Tibial artery (tissue), 4 donors: ENCODE results near the gene TRPC3.

Source experiments
- DNase-seq, 2 donors: peaks; one replicate each; pipeline ENCODE4 v3.0.0-alpha.2; 2019
- H3K27ac ChIP-seq, 2 donors: fragments of 200-600 bp; sonication (generic) in 1 of 2; 1 replicate in 1 of 2; 2 replicates in 1 of 2; pipeline ENCODE4 v1.5.1; 2018 to 2019; ENCODE audit warnings: mild to moderate bottlenecking in 1 of 2
- H3K27me3 ChIP-seq, 2 donors: fragments of 200-600 bp; sonication (generic) in 1 of 2; one replicate each; pipeline versions ENCODE4 v1.5.1 to v1.6.0; 2016 to 2019
- H3K36me3 ChIP-seq, 3 donors: fragments of 200-600 bp; sonication (generic) in 2 of 3; one replicate each; pipeline ENCODE4 v1.5.1; 2016 to 2019; ENCODE audit warnings: mild to moderate bottlenecking in 2 of 3
- H3K4me1 ChIP-seq, 4 donors: fragments of 200-600 bp; sonication (generic) in 2 of 4; 1 replicate in 3 of 4; 2 replicates in 1 of 4; pipeline ENCODE4 v1.5.1; 2016 to 2019
- H3K4me3 ChIP-seq, 2 donors: fragments of 200-600 bp; sonication (generic) in 1 of 2; 1 replicate in 1 of 2; 2 replicates in 1 of 2; pipeline ENCODE4 v1.5.1; 2018 to 2019; ENCODE audit warnings: mild to moderate bottlenecking in 2 of 2
- H3K9me3 ChIP-seq, 3 donors: fragments of 200-600 bp; sonication (generic) in 1 of 3; one replicate each; pipeline ENCODE4 v1.5.1; 2016 to 2019
- intact Hi-C: fragments of 100-400 bp; cut with DNase I; formaldehyde crosslinking; loops from one replicate; pipeline ENCODE4 v1.15.0; 2023; ENCODE audit warnings: low total_unique reads
- TF ChIP-seq, protein P1 (sequence below), 2 experiments: fragments of 200-600 bp in 1 of 2; fragments of 450-650 bp in 1 of 2; IDR thresholded peaks; one replicate each; pipeline ENCODE4 v1.5.1; 2017 to 2019; ENCODE audit warnings: antibody characterized with exemption in 2 of 2, mild to moderate bottlenecking in 1 of 2, moderate library complexity in 1 of 2

Gene TRPC3

DNA sequence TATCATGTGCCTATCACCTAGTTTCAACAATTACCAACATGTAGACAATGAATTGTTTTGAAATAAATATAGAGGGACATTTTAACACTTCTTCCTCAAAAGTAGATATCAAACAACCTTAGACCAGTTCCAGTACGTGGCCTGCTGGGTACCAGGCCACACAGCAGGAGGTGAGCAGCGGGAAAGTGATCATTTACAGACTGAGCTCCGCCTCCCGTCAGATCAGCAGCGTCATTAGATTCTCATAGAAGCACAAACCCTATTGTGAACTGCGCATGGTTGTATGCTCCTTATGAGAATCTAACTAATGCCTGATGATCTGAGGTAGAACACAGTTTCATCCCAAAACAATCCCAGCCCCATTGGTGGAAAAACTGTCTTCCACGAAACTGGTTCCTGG lies 88.1 kb downstream of the TRPC3 start:
- intact Hi-C loops = no loop called here
- TF ChIP-seq, protein P1, sequence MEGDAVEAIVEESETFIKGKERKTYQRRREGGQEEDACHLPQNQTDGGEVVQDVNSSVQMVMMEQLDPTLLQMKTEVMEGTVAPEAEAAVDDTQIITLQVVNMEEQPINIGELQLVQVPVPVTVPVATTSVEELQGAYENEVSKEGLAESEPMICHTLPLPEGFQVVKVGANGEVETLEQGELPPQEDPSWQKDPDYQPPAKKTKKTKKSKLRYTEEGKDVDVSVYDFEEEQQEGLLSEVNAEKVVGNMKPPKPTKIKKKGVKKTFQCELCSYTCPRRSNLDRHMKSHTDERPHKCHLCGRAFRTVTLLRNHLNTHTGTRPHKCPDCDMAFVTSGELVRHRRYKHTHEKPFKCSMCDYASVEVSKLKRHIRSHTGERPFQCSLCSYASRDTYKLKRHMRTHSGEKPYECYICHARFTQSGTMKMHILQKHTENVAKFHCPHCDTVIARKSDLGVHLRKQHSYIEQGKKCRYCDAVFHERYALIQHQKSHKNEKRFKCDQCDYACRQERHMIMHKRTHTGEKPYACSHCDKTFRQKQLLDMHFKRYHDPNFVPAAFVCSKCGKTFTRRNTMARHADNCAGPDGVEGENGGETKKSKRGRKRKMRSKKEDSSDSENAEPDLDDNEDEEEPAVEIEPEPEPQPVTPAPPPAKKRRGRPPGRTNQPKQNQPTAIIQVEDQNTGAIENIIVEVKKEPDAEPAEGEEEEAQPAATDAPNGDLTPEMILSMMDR (IDR thresholded peaks at IDR 0.05) = no peak

DNA sequence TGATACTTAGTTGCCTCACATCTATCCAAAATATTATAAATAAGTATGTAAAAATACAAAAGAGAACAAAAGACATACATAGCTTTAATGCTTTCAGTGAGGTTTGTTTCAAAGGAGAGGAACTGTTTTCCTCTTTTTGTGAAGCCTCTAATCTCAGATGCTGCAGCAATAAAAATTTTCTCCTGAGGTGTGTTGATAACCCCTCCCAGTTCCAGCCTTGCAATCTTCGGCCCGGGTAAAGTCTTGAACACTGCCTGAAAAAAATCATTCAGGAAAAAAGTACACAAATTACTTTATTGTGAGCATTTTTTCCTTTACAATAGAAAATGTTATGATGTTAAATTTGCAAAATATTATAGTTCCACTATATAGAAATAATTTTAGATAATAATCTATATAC lies 90.4 kb downstream of the TRPC3 start:
- no peak for DNase-seq
- Histone ChIP-seq H3K9me3 (no peaks in the 10 kb centered on the region), H3K36me3 (peaks cover 10 to 57% (median 41%) of the 10 kb centered on the region in 3 donors), H3K4me3 (no peak overlapping the region), H3K4me1 (peaks cover 0 to 7% (median 0%) of the 10 kb centered on the region in 4 donors), H3K27ac (no peak overlapping the region), H3K27me3 (no peaks in the 10 kb centered on the region)
- TF ChIP-seq, protein P1 (IDR thresholded peaks at IDR 0.05) = no peak
- intact Hi-C loops = no loop called here

More for the DNA sequence above, 88.1 kb downstream of the TRPC3 start:
- Histone ChIP-seq H3K4me1 (peaks cover 0 to 9% (median under 1%) of the 10 kb centered on the region in 4 donors), H3K9me3 (no peaks in the 10 kb centered on the region), H3K36me3 (peaks cover 16 to 48% (median 38%) of the 10 kb centered on the region in 3 donors), H3K4me3 (no peak overlapping the region), H3K27ac (no peak overlapping the region), H3K27me3 (no peaks in the 10 kb centered on the region)
- DNase-seq = no peak

DNA sequence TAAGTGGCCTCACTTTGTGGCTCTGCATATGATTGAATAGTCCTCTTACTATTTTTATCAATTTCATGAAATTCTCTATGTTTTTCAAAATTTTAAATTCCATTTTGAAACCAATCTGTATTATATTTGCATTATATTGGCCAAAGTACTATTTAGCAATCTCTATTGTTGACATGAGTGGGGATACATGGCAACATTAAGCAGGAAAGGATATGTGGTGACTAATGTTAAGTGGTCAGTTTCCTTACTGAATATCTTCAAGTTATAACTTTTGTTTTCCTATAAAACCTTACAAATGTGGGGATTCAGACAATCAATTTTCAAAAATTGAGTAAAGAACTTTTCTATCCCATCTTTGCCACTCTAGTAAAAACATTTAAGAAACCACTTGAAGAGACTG lies 91.7 kb downstream of the TRPC3 start:
- Histone ChIP-seq H3K4me3 (no peak overlapping the region), H3K27ac (no peak overlapping the region), H3K9me3 (no peaks in the 10 kb centered on the region), H3K27me3 (no peaks in the 10 kb centered on the region), H3K4me1 (peaks cover 0 to 6% (median 0%) of the 10 kb centered on the region in 4 donors), H3K36me3 (peaks cover 9 to 57% (median 41%) of the 10 kb centered on the region in 3 donors)
- TF ChIP-seq, protein P1 (IDR thresholded peaks at IDR 0.05) = no peak
- DNase-seq = no peak
- intact Hi-C loops = no loop called here

DNA sequence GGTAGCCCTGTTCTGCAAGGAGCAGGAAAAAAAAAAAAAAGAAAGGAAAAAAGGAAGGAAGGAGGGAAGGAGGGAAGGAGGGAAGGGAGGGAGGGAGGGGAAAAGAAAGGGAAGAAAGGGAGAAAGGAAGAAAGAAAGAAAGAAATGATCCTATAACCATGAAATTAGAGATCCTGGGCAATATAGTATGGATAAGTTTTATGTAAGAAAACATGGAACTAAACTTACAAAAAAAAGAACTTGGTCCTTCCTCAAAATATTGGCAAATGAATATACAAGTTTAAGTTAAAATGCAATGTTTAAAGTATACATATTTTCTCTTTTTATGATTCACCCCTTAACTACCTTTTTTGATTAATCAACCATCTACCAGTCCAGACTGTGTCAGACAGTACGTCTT lies 100.5 kb downstream of the TRPC3 start:
- no peak for DNase-seq
- H3K36me3 ChIP-seq = peaks cover 34 to 46% (median 41%) of the 10 kb centered on the region in 3 donors
- no peaks in the 10 kb centered on the region for H3K9me3 ChIP-seq
- TF ChIP-seq, protein P1 (IDR thresholded peaks at IDR 0.05) = no peak
- intact Hi-C loops = no loop called here
- H3K4me3 ChIP-seq = no peak overlapping the region
- H3K27me3 ChIP-seq = no peaks in the 10 kb centered on the region
- no peaks in the 10 kb centered on the region for H3K4me1 ChIP-seq
- no peak overlapping the region for H3K27ac ChIP-seq

DNA sequence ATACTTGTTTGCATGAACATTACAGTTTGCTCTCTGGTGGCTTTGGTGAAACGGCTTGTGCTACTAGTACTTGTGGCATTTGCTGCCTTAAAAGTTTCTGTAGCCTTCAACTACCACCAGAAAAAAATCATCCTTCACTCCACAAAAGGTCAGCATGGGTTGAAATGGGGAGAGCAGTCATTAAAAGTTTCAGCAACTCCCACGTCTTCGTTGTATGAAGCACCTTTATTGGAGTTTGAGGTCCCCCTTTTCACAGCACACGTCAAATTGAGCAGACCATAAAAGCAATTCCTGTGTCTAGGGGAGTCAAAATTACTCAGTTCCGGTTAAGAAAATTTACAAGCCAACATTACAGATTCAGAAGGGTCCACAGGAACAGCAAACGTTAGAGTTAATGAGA lies 105.2 kb downstream of the TRPC3 start:
- Histone ChIP-seq H3K27ac (no peak overlapping the region), H3K36me3 (peaks cover 28 to 71% (median 53%) of the 10 kb centered on the region in 3 donors), H3K4me1 (no peaks in the 10 kb centered on the region), H3K27me3 (no peaks in the 10 kb centered on the region), H3K4me3 (no peak overlapping the region), H3K9me3 (no peaks in the 10 kb centered on the region)
- intact Hi-C loops = no loop called here
- TF ChIP-seq, protein P1 (IDR thresholded peaks at IDR 0.05) = no peak
- no peak for DNase-seq

DNA sequence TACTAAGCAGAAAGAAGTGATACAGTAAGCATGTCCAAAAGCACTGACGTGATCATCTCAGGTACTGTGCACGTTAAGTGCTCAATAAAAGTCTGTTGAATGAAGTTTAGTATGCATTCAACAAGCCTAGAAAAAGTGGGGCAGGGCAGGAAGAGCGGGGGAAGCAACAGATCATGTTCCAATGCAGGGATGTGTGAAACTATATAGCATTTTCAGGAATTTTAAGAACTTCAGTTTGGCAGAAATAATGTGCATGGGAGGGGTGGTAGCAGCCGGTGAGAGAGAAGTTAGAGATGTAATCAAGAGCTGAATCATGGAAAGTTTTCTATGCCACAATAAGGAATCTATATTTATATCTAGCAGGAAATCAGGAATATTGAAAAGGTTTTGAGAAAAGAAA lies 109.0 kb downstream of the TRPC3 start:
- DNase-seq = no peak

More for the DNA sequence above, 109.0 kb downstream of the TRPC3 start:
- Histone ChIP-seq H3K36me3 (peaks cover 29 to 79% (median 50%) of the 10 kb centered on the region in 3 donors), H3K4me3 (no peak overlapping the region), H3K27me3 (no peaks in the 10 kb centered on the region), H3K4me1 (no peaks in the 10 kb centered on the region), H3K9me3 (no peaks in the 10 kb centered on the region), H3K27ac (no peak overlapping the region)
- TF ChIP-seq, protein P1 (IDR thresholded peaks at IDR 0.05) = no peak
- intact Hi-C loops = no loop called here
